Heart left ventricle (tissue), 16 donors: ENCODE data around the gene FEZ2. TPM values are rescaled to one million over a fixed set of nuclear protein-coding genes. Genes with fewer than 3 reads are reported as not detected.

Experiments
- ATAC-seq, 4 donors: fragments of 200-7000 bp; cut with Tn5 transposase; one replicate each; pipeline ENCODE4 v1.9.1; 2020 to 2022; ENCODE audit warnings: moderate library complexity in 4 of 4, mild to moderate bottlenecking in 3 of 4, moderate number of reproducible peaks in 1 of 4
- DNase-seq, 5 donors: peaks; one replicate each; pipeline ENCODE4 v3.0.0-alpha.2; 2020
- H3K27ac ChIP-seq, 12 donors: fragments of 200-600 bp; sonication (generic) in 4 of 12; one replicate each; pipeline versions ENCODE4 v1.5.0 to v1.8.0; 2016 to 2022; ENCODE audit warnings: mild to moderate bottlenecking in 2 of 12
- H3K27me3 ChIP-seq, 9 donors: fragments of 200-600 bp; sonication (generic) in 2 of 9; one replicate each; pipeline versions ENCODE4 v1.5.1 to v1.8.0; 2016 to 2022; ENCODE audit warnings: mild to moderate bottlenecking in 3 of 9
- H3K36me3 ChIP-seq, 9 donors: fragments of 200-600 bp; sonication (generic) in 2 of 9; one replicate each; pipeline versions ENCODE4 v1.5.0 to v1.8.0; 2018 to 2022; ENCODE audit warnings: mild to moderate bottlenecking in 2 of 9
- H3K4me1 ChIP-seq, 12 donors: fragments of 200-600 bp; sonication (generic) in 4 of 12; one replicate each; pipeline versions ENCODE4 v1.5.0 to v1.8.0; 2016 to 2022; ENCODE audit warnings: mild to moderate bottlenecking in 3 of 12
- H3K4me3 ChIP-seq, 12 donors: fragments of 200-600 bp; sonication (generic) in 4 of 12; one replicate each; pipeline versions ENCODE4 v1.5.0 to v1.8.0; 2017 to 2022; ENCODE audit warnings: mild to moderate bottlenecking in 9 of 12, moderate library complexity in 4 of 12
- H3K9me3 ChIP-seq, 12 donors: fragments of 200-600 bp; sonication (generic) in 4 of 12; one replicate each; pipeline versions ENCODE4 v1.5.0 to v1.8.0; 2016 to 2022; ENCODE audit warnings: mild to moderate bottlenecking in 1 of 12
- CTCF ChIP-seq, 12 donors: fragments of 200-600 bp; sonication (generic) in 4 of 12; IDR thresholded peaks; one replicate each; pipeline versions ENCODE4 v1.5.0 to v1.8.0; 2018 to 2022; ENCODE audit warnings: antibody characterized with exemption in 12 of 12, mild to moderate bottlenecking in 5 of 12
- POLR2A ChIP-seq, 2 donors: fragments of 450-650 bp; IDR thresholded peaks; one replicate each; pipeline ENCODE4 v1.6.1; 2017; ENCODE audit warnings: antibody characterized with exemption in 2 of 2, mild to moderate bottlenecking in 2 of 2, moderate library complexity in 2 of 2
- WGBS, 4 donors: extraction: QIAGEN DNeasy Blood & Tissue Kit in 2 of 4; methylation state at CpG; one replicate each; pipeline versions ENCODE4 v1.1.5 to v1.1.7; 2013 to 2018; 5-methylcytosine and 5-hydroxymethylcytosine counted together
- intact Hi-C, 10 donors: fragments of 100-400 bp; cut with DNase I; formaldehyde crosslinking; loops; one replicate each; pipeline versions ENCODE4 v1.11.1 to v1.14.2; 2022
- polyA plus RNA-seq, 2 donors: library from polyadenylated mRNA; stranded (reverse); fragments of 200-250 nt; gene quantifications; one replicate each; pipeline ENCODE4 v1.2.3, GENCODE V29; 2013
- total RNA-seq, 9 donors: library from RNA; depleted of rRNA in 2 of 9; stranded (reverse); fragments of >200 nt in 2 of 9; fragmentation: NEBNext Ultra II Directional in 3 of 9; extraction: Animal tissue kit (Norgen Biotek cat#: 25700) in 3 of 9; gene quantifications; one replicate each; pipeline versions ENCODE4 v1.1.0 to v1.2.4, GENCODE V29; 2016 to 2023
- donor health status: ischemic (EF 13 %, LVEDD 7.1; RV severe dilation, severe dysfunction).
- donor health status: healthy with polysubstance abuse.
- donor health status: DM: no; HTN: yes; CAD: no.
- donor health status: DM: no; HTN: no; CAD: no.
- donor health status: ischemic (EF 25% LVEDD 6.9; RV normal size, moderate dysfunction).
- donor health status: ischemic (EF 25% LVEDD 5.7; RV mildly dilated, moderate dysfunction).
- donor health status: healthy.
- donor health status: DM: yes; HTN: yes; CAD: no.
- donor health status: ischemic (EF 35%, LVEDD 5.7; RV mildly dilated, moderate dysfunction).
- donor health status: nonischemic (EF 11% LVEDD 7.7; RV severe dilation, severe dysfunction).
- donor health status: DM: yes; HTN: yes; CAD: no.
- donor health status: PGD.
- donor health status: ischemic (EF 29% LVEDD 5.4; RV normal size, mild dysfunction).
- donor health status: nonischemic (EF 23%, LVEDD 6.1; RV moderate dilation, normal function).

FEZ2 gene
- total and polyA plus RNA-seq, 11 donors = 26.5 to 55.4 (median 48.4) TPM

GRCh38 chr2:36597003-36597531 is 901 bp downstream of the FEZ2 start:
- Histone ChIP-seq H3K4me3 (peak overlapping the region; percentile 76 to 100 (median 99)), H3K4me1 (peaks cover 0 to 29% (median 18%) of the 10 kb centered on the region in 12 donors), H3K27ac (peak overlapping the region in 9 of 12 donors; percentile 97 to 100 (median 98)), H3K9me3 (no peaks in the 10 kb centered on the region), H3K36me3 (no peaks in the 10 kb centered on the region), H3K27me3 (no peaks in the 10 kb centered on the region)
- ATAC-seq = no peak
- no peak for DNase-seq
- intact Hi-C loops = loop anchor here in 1 of 10 donors (2.0 to 10.0 kb wide), 3 partner anchors 65 to 244 kb away; no protein-coding TSS in a partner anchor
- TF ChIP-seq CTCF (IDR thresholded peaks at IDR 0.05) (no peak), POLR2A (IDR thresholded peaks at IDR 0.05) (no peak)
- WGBS, 4 donors = 32 to 37% (median 35%) methylated on average over 19 of the region's 19 CpGs

- ATAC-seq (no peak), DNase-seq (no peak)
- H3K27ac ChIP-seq = no peak overlapping the region
- no peaks in the 10 kb centered on the region for H3K36me3 ChIP-seq
- H3K9me3 ChIP-seq = no peaks in the 10 kb centered on the region
- peaks cover 0 to 33% (median 20%) of the 10 kb centered on the region in 12 donors for H3K4me1 ChIP-seq
- TF ChIP-seq POLR2A (IDR thresholded peaks at IDR 0.05) = no peak
- no peak for TF ChIP-seq CTCF (IDR thresholded peaks at IDR 0.05)
- H3K4me3 ChIP-seq = peak overlapping the region in 8 of 12 donors; percentile 97 to 100 (median 100)
- WGBS, 4 donors = 95 to 98% (median 97%) methylated on average over 12 of the region's 12 CpGs
- intact Hi-C loops = loop anchor here in 1 of 10 donors (2.0 to 10.0 kb wide), 3 partner anchors 66 to 244 kb away; no protein-coding TSS in a partner anchor
- H3K27me3 ChIP-seq = no peaks in the 10 kb centered on the region
These were observed 1.6 kb downstream of the FEZ2 start for GRCh38 chr2:36596397-36596796.

- Histone ChIP-seq H3K36me3 (peaks cover 0 to 11% (median 8%) of the 10 kb centered on the region in 9 donors), H3K27ac (no peak overlapping the region), H3K27me3 (no peaks in the 10 kb centered on the region), H3K4me1 (peaks cover 0 to 39% (median 22%) of the 10 kb centered on the region in 12 donors), H3K4me3 (no peak overlapping the region), H3K9me3 (no peaks in the 10 kb centered on the region)
- no peak for TF ChIP-seq CTCF (IDR thresholded peaks at IDR 0.05)
- no peak for TF ChIP-seq POLR2A (IDR thresholded peaks at IDR 0.05)
- ATAC-seq (no peak), DNase-seq (no peak)
- WGBS, 4 donors = 94 to 98% (median 97%) methylated on average over 6 of the region's 6 CpGs
- intact Hi-C loops = loop anchor here in 1 of 10 donors (5.0 to 10.0 kb wide), 2 partner anchors 67 to 180 kb away; no protein-coding TSS in a partner anchor
These were observed 3.1 kb downstream of the FEZ2 start for GRCh38 chr2:36594849-36595248.

- intact Hi-C loops = loop anchor here in 2 of 10 donors (10.0 kb wide), 1 partner anchor 234 kb away; the partner anchor contains the start of gene CRIM1 (in 2 of the 2)
- TF ChIP-seq POLR2A (IDR thresholded peaks at IDR 0.05) (no peak), CTCF (IDR thresholded peaks at IDR 0.05) (no peak)
- H3K4me3 ChIP-seq = no peak overlapping the region
- H3K4me1 ChIP-seq = peaks cover 0 to 22% (median 12%) of the 10 kb centered on the region in 12 donors
- no peak for DNase-seq
- 24 to 32% (median 26%) methylated on average over 2 of the region's 2 CpGs for WGBS, 4 donors
- peak; percentile 81 to 89 (median 84) for ATAC-seq
- no peaks in the 10 kb centered on the region for H3K9me3 ChIP-seq
- peak overlapping the region in 10 of 12 donors; percentile 2 to 66 (median 22) for H3K27ac ChIP-seq
- peaks cover 0 to 59% (median 41%) of the 10 kb centered on the region in 9 donors for H3K36me3 ChIP-seq
- no peaks in the 10 kb centered on the region for H3K27me3 ChIP-seq
These were observed 8.7 kb downstream of the FEZ2 start for GRCh38 chr2:36589230-36589630.
